ENCODE data around the gene ZNF326. TPM values are rescaled to one million over a fixed set of nuclear protein-coding genes. Genes with fewer than 3 reads are reported as not detected.
"Not testable (repeated sequence)": the region's sequence is repeated elsewhere in the genome, so short reads cannot be mapped to it uniquely, and the experiment has no call there.

The ZNF326 gene
- total and polyA plus RNA-seq, 2 donors: 6.0 to 14.3 TPM

GRCh38 chr1:89975540-89976125 lies 19.3 kb upstream of the ZNF326 start:
- 71% methylated on average over 4 of the region's 4 CpGs for WGBS
- no peaks in the 10 kb centered on the region for H3K27me3 ChIP-seq (ENCODE audit: control insufficient read depth in 2 of 2, insufficient read depth in 1 of 2, low read length in 1 of 2)
- H3K27ac ChIP-seq (ENCODE audit: low read depth in 1 of 2, low read length in 1 of 2): no peak overlapping the region
- no peak overlapping the region for H3K4me3 ChIP-seq (ENCODE audit: low read length in 2 of 2)
- peaks cover 0 to 4% of the 10 kb centered on the region in 2 donors for H3K4me1 ChIP-seq (ENCODE audit: control insufficient read depth in 2 of 2, insufficient read depth in 2 of 2, low read length in 2 of 2)
- no peak for DNase-seq (ENCODE audit: low read depth in 6 of 9, low spot score in 9 of 9)
- H3K9me3 ChIP-seq (ENCODE audit: control insufficient read depth in 2 of 2, insufficient read depth in 1 of 2, low read length in 1 of 2): no peaks in the 10 kb centered on the region
- no peaks in the 10 kb centered on the region for H3K36me3 ChIP-seq (ENCODE audit: control insufficient read depth in 2 of 2, insufficient read depth in 2 of 2, low read length in 1 of 2)

DNA sequence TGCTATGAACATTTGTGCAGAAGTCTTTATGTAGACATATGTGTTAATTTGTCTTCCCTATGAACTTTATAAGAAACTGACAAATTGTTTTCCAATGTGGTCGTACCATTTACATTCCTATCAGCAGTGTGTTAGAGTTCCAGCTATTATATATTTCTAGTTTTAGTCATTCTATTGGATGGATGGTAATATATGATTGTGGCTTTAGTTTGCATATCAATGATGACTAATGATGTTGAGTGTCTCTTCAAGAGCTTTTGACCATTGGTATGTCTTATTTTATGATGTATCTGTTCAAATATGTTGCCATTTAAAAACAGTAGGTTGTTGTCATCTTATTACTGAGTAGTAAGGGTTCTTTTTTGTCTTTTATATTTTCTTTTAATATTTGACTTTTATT lies 16.2 kb upstream of the ZNF326 start:
- H3K36me3 ChIP-seq (ENCODE audit: control insufficient read depth in 2 of 2, insufficient read depth in 2 of 2, low read length in 1 of 2): no peaks in the 10 kb centered on the region
- no peaks in the 10 kb centered on the region for H3K27me3 ChIP-seq (ENCODE audit: control insufficient read depth in 2 of 2, insufficient read depth in 1 of 2, low read length in 1 of 2)
- no peaks in the 10 kb centered on the region for H3K9me3 ChIP-seq (ENCODE audit: control insufficient read depth in 2 of 2, insufficient read depth in 1 of 2, low read length in 1 of 2)
- no peak overlapping the region for H3K4me3 ChIP-seq (ENCODE audit: low read length in 2 of 2)
- H3K27ac ChIP-seq (ENCODE audit: low read depth in 1 of 2, low read length in 1 of 2): no peak overlapping the region
- WGBS: 100% methylated on average over 1 of the region's 1 CpG
- no peaks in the 10 kb centered on the region for H3K4me1 ChIP-seq (ENCODE audit: control insufficient read depth in 2 of 2, insufficient read depth in 2 of 2, low read length in 2 of 2)
- DNase-seq (ENCODE audit: low read depth in 6 of 9, low spot score in 9 of 9): no peak

GRCh38 chr1:89980605-89981004 lies 14.3 kb upstream of the ZNF326 start:
- Histone ChIP-seq H3K27me3 (ENCODE audit: control insufficient read depth in 2 of 2, insufficient read depth in 1 of 2, low read length in 1 of 2) (no peaks in the 10 kb centered on the region), H3K36me3 (ENCODE audit: control insufficient read depth in 2 of 2, insufficient read depth in 2 of 2, low read length in 1 of 2) (no peaks in the 10 kb centered on the region), H3K4me3 (ENCODE audit: low read length in 2 of 2) (no peak overlapping the region), H3K9me3 (ENCODE audit: control insufficient read depth in 2 of 2, insufficient read depth in 1 of 2, low read length in 1 of 2) (peaks cover 0 to 4% of the 10 kb centered on the region in 2 donors), H3K27ac (ENCODE audit: low read depth in 1 of 2, low read length in 1 of 2) (no peak overlapping the region), H3K4me1 (ENCODE audit: control insufficient read depth in 2 of 2, insufficient read depth in 2 of 2, low read length in 2 of 2) (no peaks in the 10 kb centered on the region)
- WGBS: 93% methylated on average over 4 of the region's 4 CpGs
- DNase-seq (ENCODE audit: low read depth in 6 of 9, low spot score in 9 of 9): no peak

DNA sequence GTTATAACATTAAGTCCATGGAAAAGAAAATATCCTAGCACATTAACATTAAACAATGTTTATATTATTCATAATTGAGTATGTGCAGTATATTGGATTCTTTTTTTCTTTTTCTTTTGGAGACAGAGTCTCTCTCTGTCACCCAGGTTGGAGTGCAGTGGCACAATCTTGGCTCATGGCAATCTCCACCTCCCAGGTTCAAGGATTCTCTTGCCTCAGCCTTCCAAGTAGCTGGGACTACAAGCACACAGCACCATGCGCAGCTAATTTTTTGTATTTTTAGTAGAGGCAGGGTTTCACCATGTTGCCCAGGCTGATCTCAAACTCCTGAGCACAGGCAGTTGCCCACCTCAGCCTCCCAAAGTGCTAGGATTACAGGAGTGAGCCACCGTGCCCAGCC lies 12.1 kb upstream of the ZNF326 start:
- H3K36me3 ChIP-seq (ENCODE audit: control insufficient read depth in 2 of 2, insufficient read depth in 2 of 2, low read length in 1 of 2); H3K27me3 ChIP-seq (ENCODE audit: control insufficient read depth in 2 of 2, insufficient read depth in 1 of 2, low read length in 1 of 2); H3K4me3 ChIP-seq (ENCODE audit: low read length in 2 of 2); DNase-seq (ENCODE audit: low read depth in 6 of 9, low spot score in 9 of 9); H3K27ac ChIP-seq (ENCODE audit: low read depth in 1 of 2, low read length in 1 of 2); H3K4me1 ChIP-seq (ENCODE audit: control insufficient read depth in 2 of 2, insufficient read depth in 2 of 2, low read length in 2 of 2); H3K9me3 ChIP-seq (ENCODE audit: control insufficient read depth in 2 of 2, insufficient read depth in 1 of 2, low read length in 1 of 2): not testable (repeated sequence)
- WGBS: 94% methylated on average over 2 of the region's 2 CpGs

DNA sequence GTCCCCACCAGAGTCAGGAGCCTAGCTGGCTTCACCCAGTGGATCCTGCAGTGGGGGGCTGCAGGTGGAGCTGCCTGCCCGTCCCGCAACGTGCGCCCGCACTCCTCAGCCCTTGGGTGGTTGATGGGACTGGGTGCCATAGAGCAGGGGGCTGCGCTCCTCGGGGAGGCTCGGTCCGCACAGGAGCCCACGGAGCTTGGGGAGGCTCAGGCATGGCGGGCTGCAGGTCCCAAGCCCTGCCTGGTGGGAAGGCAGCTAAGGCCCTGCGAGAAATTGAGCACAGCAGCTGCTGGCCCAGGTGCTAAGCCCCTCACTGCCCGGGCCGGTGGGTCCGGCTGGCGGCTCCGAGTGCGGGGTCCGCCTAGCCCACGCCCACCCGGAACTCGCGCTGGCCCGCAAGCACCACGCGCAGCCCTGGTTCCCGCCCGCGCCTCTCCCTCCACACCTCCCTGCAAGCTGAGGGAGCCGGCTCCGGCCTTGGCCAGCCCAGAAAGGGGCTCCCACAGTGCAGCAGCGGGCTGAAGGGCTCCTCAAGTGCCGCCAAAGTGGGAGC lies 10.3 kb upstream of the ZNF326 start:
- not testable (repeated sequence) for DNase-seq (ENCODE audit: low read depth in 6 of 9, low spot score in 9 of 9); H3K27me3 ChIP-seq (ENCODE audit: control insufficient read depth in 2 of 2, insufficient read depth in 1 of 2, low read length in 1 of 2); H3K36me3 ChIP-seq (ENCODE audit: control insufficient read depth in 2 of 2, insufficient read depth in 2 of 2, low read length in 1 of 2); H3K4me1 ChIP-seq (ENCODE audit: control insufficient read depth in 2 of 2, insufficient read depth in 2 of 2, low read length in 2 of 2); H3K4me3 ChIP-seq (ENCODE audit: low read length in 2 of 2); H3K27ac ChIP-seq (ENCODE audit: low read depth in 1 of 2, low read length in 1 of 2); H3K9me3 ChIP-seq (ENCODE audit: control insufficient read depth in 2 of 2, insufficient read depth in 1 of 2, low read length in 1 of 2)
- WGBS: 98% methylated on average over 33 of the region's 33 CpGs

- peaks cover 0 to 2% of the 10 kb centered on the region in 2 donors for H3K4me1 ChIP-seq (ENCODE audit: control insufficient read depth in 2 of 2, insufficient read depth in 2 of 2, low read length in 2 of 2)
- H3K36me3 ChIP-seq (ENCODE audit: control insufficient read depth in 2 of 2, insufficient read depth in 2 of 2, low read length in 1 of 2): no peaks in the 10 kb centered on the region
- H3K4me3 ChIP-seq (ENCODE audit: low read length in 2 of 2): no peak overlapping the region
- DNase-seq (ENCODE audit: low read depth in 6 of 9, low spot score in 9 of 9): peak in 1 of 9 donors; percentile 25
- H3K27ac ChIP-seq (ENCODE audit: low read depth in 1 of 2, low read length in 1 of 2): no peak overlapping the region
- no peaks in the 10 kb centered on the region for H3K27me3 ChIP-seq (ENCODE audit: control insufficient read depth in 2 of 2, insufficient read depth in 1 of 2, low read length in 1 of 2)
- H3K9me3 ChIP-seq (ENCODE audit: control insufficient read depth in 2 of 2, insufficient read depth in 1 of 2, low read length in 1 of 2): peaks cover 0 to 4% of the 10 kb centered on the region in 2 donors
Measured at GRCh38 chr1:89986020-89986419, 8.9 kb upstream of the ZNF326 start.

GRCh38 chr1:89987159-89987819 lies 7.6 kb upstream of the ZNF326 start:
- DNase-seq (ENCODE audit: low read depth in 6 of 9, low spot score in 9 of 9): peak; percentile 48 to 92 (median 79)
- no peak overlapping the region for H3K4me3 ChIP-seq (ENCODE audit: low read length in 2 of 2)
- H3K27me3 ChIP-seq (ENCODE audit: control insufficient read depth in 2 of 2, insufficient read depth in 1 of 2, low read length in 1 of 2): no peaks in the 10 kb centered on the region
- whole genome bisulfite sequencing: 3% methylated on average over 3 of the region's 3 CpGs
- peaks cover 0 to 4% of the 10 kb centered on the region in 2 donors for H3K9me3 ChIP-seq (ENCODE audit: control insufficient read depth in 2 of 2, insufficient read depth in 1 of 2, low read length in 1 of 2)
- H3K36me3 ChIP-seq (ENCODE audit: control insufficient read depth in 2 of 2, insufficient read depth in 2 of 2, low read length in 1 of 2): no peaks in the 10 kb centered on the region
- peaks cover 0 to 2% of the 10 kb centered on the region in 2 donors for H3K4me1 ChIP-seq (ENCODE audit: control insufficient read depth in 2 of 2, insufficient read depth in 2 of 2, low read length in 2 of 2)
- no peak overlapping the region for H3K27ac ChIP-seq (ENCODE audit: low read depth in 1 of 2, low read length in 1 of 2)

- H3K4me1 ChIP-seq (ENCODE audit: control insufficient read depth in 2 of 2, insufficient read depth in 2 of 2, low read length in 2 of 2): peaks cover 0 to 2% of the 10 kb centered on the region in 2 donors
- no peak overlapping the region for H3K4me3 ChIP-seq (ENCODE audit: low read length in 2 of 2)
- 98% methylated on average over 23 of the region's 23 CpGs for WGBS
- H3K36me3 ChIP-seq (ENCODE audit: control insufficient read depth in 2 of 2, insufficient read depth in 2 of 2, low read length in 1 of 2): no peaks in the 10 kb centered on the region
- H3K27me3 ChIP-seq (ENCODE audit: control insufficient read depth in 2 of 2, insufficient read depth in 1 of 2, low read length in 1 of 2): no peaks in the 10 kb centered on the region
- H3K9me3 ChIP-seq (ENCODE audit: control insufficient read depth in 2 of 2, insufficient read depth in 1 of 2, low read length in 1 of 2): peaks cover 0 to 4% of the 10 kb centered on the region in 2 donors
- no peak for DNase-seq (ENCODE audit: low read depth in 6 of 9, low spot score in 9 of 9)
- no peak overlapping the region for H3K27ac ChIP-seq (ENCODE audit: low read depth in 1 of 2, low read length in 1 of 2)
Measured at GRCh38 chr1:89989099-89989498, 5.8 kb upstream of the ZNF326 start.

DNA sequence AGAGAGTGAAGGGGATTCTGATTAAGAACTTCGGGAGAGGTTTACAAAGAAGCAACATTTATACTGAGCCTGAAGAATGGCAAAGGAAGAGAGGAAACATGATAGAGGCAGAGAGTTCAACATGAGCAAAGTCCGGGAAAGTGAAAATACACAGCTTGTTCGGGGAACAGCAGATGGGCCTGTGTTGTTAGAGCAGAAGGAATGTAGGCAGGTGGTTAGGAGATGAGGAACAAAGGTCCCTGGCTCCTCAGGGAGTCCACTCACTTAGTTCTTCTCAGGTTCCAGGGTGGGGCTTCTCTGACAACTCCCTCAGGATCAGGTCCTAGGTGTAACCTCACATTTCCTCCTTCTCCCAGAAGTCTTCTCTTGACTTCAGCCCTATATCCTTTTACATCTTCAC lies 5.1 kb upstream of the ZNF326 start:
- Histone ChIP-seq H3K4me1 (ENCODE audit: control insufficient read depth in 2 of 2, insufficient read depth in 2 of 2, low read length in 2 of 2) (peaks cover 2 to 6% of the 10 kb centered on the region in 2 donors), H3K4me3 (ENCODE audit: low read length in 2 of 2) (no peak overlapping the region), H3K9me3 (ENCODE audit: control insufficient read depth in 2 of 2, insufficient read depth in 1 of 2, low read length in 1 of 2) (no peaks in the 10 kb centered on the region), H3K27ac (ENCODE audit: low read depth in 1 of 2, low read length in 1 of 2) (no peak overlapping the region), H3K27me3 (ENCODE audit: control insufficient read depth in 2 of 2, insufficient read depth in 1 of 2, low read length in 1 of 2) (no peaks in the 10 kb centered on the region), H3K36me3 (ENCODE audit: control insufficient read depth in 2 of 2, insufficient read depth in 2 of 2, low read length in 1 of 2) (no peaks in the 10 kb centered on the region)
- DNase-seq (ENCODE audit: low read depth in 6 of 9, low spot score in 9 of 9): no peak
- 95% methylated on average over 3 of the region's 3 CpGs for WGBS

Measured in thymus (tissue), 11 donors.